HG03571 (cell line): ENCODE results near the gene ERCC5.

ENCODE experiments used
- ATAC-seq: cut with Tn5 transposase; IDR thresholded peaks from one replicate; pipeline ENCODE4 v1.9.1; 2021; ENCODE audit not compliant: unreplicated experiment

ERCC5 gene

DNA sequence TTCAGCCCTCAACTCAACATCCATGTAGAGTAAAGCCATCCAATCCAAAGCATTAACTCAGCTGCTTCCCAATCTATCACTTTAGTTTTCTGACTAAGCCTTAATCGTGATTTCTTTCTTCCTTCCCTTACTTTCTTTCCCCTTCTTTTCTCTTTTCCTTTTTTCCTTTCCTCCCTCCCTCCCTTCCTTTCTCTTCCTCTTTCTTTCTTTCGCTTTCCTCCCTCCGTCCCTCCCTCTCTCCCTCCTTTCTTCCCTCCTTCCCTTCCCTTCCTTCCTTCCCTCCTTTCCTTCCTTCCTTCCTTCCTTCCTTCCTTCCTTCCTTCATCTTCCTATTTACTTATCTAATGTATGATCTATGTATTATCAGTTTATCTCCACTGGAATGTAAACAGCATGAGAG is 71.2 kb downstream of the ERCC5 start:
- ATAC-seq = no peak

GRCh38 chr13:102922184-102922583 is 76.4 kb downstream of the ERCC5 start:
- no peak for ATAC-seq
